Activated CD4-positive, alpha-beta T cell treated with anti-CD3 and anti-CD28 coated beads, Interleukin-2, amount 50 U/mL, for 16 hours (primary cell): Measurements from ENCODE around the gene RPS27L.

Experiments used
- DNase-seq: peaks from one replicate; pipeline ENCODE4 v3.0.0-alpha.2; 2020

RPS27L gene

DNA sequence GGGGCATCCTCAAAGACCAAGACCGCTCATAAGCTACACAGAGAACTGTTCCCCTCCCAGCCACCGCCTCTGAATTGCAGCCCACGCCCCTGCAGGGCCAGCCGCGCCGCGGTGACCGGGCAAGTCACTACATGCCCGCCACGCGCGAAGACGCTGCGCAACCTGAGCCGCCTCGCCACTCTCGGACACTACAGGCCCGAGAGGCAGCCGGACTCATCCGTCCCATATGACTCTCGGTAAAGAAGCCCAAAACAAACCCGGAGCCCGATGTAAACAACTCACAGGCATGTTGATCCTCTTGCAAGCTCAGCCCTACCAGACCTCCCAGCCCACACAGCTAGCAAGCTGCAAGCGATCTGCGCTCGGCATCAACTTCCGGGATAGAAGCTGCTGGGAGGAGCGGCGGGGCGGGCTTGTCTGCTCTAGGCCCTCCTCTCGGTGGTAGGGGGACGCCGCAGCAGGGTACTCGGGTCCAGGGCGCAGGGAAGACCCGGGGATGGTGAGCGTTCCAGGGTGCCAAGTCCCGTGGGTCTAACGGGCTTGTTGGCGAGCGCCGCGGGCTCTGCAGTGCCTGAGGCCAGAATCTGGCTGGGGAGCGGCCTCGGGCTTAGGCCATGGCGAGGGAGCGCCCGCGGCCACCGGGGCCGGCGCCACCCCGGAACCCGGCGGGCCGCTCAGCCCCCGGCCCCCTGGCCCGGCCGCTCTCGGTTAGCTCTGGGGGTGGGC is at the start of gene RPS27L:
TSS of gene RPS27L (minus strand) at position 360 of the 726 bp plus-strand sequence. CDS start at position 288, 72 bp downstream.
- DNase-seq = peak; percentile 92

GRCh38 chr15:63206079-63206478 is 48.8 kb upstream of the RPS27L start:
- DNase-seq = no peak

DNA sequence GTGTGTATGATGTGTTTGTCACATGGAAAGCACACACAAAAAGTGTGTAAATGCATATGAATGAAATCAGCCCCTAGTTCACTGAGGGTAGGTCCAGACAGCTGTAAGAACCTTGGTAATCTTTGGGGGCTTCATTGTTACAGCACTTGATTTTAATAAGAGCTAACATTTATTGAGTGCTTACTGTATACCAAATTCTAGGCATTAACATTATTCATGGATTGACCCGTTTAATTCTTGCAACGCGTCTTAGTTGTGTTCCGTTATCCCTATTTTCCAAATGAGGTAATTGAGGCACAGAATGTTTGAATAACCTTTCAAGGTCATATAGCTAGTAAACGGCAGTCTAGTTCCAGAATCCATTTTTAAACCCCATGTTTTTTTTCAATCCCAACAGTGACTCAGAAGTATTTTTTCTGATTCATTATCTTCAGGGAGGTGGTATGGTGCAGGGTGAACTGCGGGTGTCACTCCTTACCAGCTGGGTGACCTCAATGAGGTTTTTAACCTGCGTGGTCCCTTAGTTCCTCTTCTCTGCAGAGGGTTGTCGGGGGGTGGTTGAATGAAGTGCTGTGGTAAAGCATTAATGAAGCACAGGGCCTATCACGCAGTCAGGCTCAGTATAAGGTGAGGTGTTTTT is 46.3 kb upstream of the RPS27L start:
- DNase-seq = peak; percentile 66

DNA sequence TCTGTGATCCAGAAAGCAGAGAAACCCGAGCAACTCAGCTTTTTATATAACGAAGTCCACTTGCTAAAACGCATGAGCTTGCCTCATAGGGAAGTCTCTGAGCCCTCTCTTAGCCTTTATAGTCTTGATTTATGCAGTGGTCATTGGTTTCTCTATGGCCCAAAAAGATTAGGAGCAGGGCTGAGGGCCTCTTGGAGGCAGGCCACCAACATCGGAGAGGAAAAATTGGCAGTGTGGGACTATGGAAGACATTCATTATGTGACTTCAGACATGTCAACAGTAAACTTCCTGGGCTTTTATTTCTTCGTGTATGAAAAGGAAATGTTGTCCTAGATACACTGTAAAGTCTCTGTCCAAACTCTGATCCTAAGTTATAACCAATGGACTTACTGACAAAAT is 45.6 kb upstream of the RPS27L start:
- DNase-seq = no peak

GRCh38 chr15:63200464-63201249 is 43.4 kb upstream of the RPS27L start:
- DNase-seq = no peak

GRCh38 chr15:63198371-63199250 is 41.3 kb upstream of the RPS27L start:
- DNase-seq = peak; percentile 50

DNA sequence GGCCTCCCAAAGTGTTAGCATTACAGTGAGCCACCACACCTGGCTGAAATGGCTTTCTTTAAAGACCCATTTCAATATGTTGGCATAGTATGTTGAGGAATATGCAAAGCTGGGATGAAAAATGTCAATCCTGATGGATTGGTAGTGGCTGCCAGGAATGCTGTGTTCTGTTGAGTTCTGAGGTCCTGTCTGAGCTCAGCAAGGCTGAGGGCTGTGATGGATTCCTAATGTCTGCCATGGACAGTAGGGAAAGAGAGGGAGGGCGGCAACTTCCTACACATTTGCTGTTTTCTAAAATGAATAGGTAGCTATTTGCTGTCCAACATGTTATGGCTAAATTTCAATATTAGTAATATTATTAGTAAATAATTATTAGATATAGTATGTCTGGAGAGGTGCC is 40.3 kb upstream of the RPS27L start:
- DNase-seq = no peak

DNA sequence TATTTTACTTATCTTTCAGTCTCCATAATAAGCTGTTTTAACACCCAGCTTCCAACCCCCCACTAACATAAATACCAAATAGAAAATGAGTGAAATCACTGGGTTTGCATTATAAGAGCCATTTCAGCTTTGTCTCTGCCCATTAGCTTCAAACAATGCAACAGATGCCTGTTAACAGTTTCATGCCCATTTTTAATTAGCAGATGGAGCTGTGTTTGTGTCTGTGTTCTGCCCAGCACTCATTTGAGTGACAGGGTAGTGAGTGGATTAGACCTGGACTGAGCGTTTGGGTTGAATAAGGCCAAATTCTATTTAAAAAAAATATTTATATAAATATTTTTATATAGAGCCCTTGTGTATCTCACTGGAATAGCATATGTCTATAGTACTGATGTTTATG is 39.6 kb upstream of the RPS27L start:
- DNase-seq = no peak

GRCh38 chr15:63195569-63196015 is 38.3 kb upstream of the RPS27L start:
- DNase-seq = no peak

DNA sequence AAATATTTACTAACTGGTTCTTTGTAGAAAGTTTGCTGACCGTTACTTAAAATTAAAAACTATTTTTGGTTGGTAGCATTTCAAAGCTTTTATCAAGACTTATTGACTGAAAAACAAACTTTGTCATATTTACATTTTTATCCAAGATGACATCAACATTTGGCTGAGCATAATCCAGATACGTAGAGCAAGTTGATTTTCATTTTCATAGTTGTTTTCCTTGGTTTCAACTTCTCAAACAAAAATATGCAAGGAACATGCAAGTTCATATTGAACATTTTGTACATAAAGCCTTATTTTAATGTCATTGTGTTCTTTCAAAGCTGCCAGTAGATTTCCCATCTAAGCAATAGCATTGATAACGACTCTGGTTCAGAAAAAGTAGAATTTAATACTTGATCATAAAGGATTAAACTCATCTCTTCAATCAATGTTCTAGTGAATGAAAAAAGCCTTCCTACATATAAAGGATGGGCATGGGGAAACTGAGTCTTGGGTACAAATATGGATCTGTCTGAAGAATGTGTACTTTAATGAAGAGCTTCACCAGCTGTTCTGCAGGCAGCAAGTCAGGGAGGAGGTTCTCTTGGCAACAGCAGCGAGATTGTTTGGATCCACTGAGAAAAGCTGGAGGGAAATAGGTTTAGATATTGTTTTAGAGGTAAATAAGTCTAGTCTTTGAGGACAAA is 37.7 kb upstream of the RPS27L start:
- no peak for DNase-seq

DNA sequence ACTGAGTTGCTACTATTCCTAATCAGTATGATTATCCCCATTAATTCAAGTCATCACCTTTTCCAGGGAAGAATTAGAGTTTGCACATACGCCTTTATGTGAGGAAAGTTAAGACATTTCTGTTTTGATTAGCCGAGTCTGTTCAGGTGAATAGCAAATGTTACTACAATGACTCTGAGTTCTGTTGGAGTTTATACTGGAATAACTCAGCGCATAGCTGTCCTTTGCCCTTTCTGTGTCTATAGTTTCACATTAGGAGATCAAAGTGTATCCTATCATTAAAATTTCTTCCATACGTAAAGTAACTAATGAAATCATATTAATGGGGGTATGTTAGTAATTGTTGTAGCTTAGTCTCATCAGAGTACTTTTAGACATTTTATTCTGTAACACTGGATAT is 37.0 kb upstream of the RPS27L start:
- no peak for DNase-seq

- peak; percentile 78 for DNase-seq
These were observed 35.4 kb upstream of the RPS27L start for GRCh38 chr15:63192619-63193206.

GRCh38 chr15:63191895-63192618 is 34.8 kb upstream of the RPS27L start:
- peak; percentile 91 for DNase-seq

DNA sequence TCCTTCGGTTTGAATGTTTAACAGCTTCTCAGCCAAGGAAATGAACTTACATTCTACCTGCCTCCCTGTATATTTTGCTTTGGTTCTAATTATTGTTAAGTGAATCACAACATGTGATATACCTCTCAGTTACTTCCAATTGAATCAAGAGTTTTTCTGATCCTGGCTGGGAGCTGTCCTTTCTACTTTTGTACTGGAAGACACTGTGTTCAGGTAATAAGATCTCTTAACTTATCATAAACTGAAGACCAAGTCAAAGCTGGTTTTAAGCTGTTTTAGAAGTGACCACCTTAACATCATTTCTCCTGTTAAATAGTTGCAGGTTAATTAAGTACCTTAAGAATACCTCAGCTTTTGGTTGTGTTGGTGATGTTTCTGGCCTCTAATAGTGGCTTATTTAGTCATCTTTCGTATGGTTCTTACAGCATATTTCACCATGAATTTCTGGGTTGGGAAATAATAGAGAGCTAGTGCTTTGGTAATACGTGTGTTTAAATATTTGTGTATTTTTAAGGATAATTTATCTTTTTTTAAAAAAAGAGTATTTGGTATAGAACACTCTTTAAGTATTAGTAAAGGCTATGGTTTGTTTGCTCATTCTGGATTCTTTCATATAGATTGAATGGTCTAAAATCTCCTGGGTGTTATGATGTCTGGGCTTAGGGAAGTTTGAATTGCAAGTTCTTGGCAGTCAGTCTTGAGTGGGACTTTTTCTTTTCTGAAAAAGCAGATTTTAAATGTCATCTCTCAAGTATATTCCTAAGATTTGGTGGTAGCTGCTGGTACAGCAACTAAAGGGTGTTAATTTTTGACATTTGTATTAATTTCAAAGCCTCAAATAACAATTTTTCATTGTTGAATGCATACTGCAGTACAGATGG is 33.7 kb upstream of the RPS27L start:
- DNase-seq = no peak

- DNase-seq = no peak
These were observed 32.9 kb upstream of the RPS27L start for GRCh38 chr15:63189941-63190768.

DNA sequence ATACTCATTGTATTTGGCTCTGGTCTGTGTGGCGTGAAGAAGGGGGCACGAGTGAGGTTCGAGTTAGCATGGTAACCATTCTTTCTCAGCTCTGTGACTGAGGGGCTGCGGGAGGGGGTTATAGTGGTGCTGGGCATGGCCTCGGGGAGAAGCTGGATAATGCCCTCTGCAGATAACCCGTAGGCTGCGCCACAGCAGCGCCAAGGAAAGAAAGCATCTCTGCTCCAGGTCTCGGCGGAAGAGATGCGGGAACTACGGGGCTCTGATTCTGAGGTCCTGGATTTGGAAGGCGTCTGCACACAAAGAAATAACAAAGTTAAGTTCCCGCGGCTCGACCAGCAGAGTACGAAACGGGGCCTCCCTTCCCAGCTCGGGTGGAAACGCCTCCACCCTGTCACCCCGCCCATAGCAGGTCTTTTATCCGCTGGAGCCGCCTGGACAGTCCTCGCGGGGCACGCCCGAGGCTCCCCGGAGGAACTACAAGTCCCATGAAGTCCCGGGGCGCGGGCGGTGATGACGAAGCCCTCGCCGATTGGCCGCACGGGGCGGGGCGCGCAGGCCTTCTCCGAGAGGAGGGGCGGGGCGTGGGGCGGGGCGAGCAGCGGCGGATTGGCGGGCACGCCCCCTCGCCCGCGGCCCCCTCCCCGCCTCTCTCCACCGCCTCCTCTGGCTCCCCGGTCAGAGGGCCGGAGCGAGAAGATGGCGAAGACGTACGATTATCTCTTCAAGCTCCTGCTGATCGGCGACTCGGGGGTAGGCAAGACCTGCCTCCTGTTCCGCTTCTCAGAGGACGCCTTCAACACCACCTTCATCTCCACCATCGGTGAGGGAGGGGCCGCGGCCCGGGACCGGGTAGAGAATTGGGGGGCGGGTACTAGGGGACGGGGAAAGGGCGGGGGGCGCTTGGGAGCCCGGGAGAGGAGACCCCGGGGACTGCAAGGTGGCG is 31.9 kb upstream of the RPS27L start, which contains the start of gene RAB8B:
TSS of gene RAB8B (plus strand) at position 681 of the 946 bp plus-strand sequence. CDS start at position 700, 19 bp downstream.
- DNase-seq = peak; percentile 98

GRCh38 chr15:63188247-63188925 is 31.1 kb upstream of the RPS27L start:
- DNase-seq = peak; percentile 74
